NCI-H510A treated with DMSO at 0.1 percent for 48 hours (cell line): ENCODE results near the gene ADAMTS16.
A peak's percentile ranks its signal among the peaks of the same experiment; 100 is the strongest.

Experiments used
- DNase-seq: peaks from one replicate; lab custom pipeline; 2025; lab: John Stamatoyannopoulos, UW

The ADAMTS16 gene

DNA sequence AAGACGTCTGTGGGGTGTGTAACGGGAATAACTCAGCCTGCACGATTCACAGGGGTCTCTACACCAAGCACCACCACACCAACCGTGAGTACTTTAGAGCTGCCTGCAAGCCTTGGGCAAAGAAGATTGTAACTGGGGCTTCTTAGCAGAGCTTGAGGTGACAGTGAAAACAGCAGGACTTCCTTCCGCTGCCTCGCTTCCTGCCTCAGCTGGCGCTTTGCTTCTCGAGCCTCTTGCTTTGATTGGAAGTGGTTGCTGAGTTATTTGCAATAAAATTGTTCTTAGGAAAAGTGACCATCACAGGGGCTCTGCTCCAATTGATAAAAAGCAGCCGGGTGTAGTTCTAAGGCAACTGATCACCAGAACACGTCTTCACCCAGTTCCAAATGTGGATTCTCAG, 99.1 kb downstream of the ADAMTS16 start:
- DNase-seq: no peak

DNA sequence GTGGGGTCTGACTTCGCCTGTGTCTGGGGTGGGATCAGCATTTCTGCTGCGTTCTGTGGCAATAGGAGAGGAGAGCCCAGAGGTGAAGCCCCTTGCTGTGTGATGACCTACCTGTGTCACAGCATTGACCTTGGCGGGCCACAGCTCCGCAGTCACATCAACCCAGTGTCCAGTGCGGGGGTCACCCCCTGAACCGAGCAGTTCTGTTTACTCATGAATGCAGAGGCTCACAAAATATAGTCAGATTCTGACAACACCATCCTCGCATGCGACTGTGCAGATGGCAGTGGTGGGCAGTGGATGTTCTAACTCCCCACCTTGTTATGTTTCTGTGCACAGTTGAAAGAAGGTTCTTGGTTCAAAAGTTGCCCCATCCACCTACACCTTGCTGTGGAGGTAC, 100.1 kb downstream of the ADAMTS16 start:
- no peak for DNase-seq

DNA sequence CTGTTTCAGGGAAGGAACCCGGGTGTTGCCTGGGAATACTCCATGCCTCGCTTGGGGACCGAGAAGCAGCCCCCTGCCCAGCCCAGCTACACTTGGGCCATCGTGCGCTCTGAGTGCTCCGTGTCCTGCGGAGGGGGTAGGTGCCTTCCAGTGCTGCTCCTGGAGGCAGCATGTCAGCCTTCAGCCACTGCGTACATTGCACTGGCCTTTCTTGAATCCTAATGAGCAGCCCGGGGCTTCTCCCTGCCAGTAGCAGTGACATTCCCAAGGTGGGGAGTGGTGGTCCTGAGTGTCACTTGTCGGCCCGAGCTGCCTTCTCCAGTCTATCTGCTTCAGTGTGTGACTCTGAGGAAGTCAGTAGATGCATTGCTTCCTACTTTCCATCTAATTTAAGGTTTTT, 101.9 kb downstream of the ADAMTS16 start:
- no peak for DNase-seq

DNA sequence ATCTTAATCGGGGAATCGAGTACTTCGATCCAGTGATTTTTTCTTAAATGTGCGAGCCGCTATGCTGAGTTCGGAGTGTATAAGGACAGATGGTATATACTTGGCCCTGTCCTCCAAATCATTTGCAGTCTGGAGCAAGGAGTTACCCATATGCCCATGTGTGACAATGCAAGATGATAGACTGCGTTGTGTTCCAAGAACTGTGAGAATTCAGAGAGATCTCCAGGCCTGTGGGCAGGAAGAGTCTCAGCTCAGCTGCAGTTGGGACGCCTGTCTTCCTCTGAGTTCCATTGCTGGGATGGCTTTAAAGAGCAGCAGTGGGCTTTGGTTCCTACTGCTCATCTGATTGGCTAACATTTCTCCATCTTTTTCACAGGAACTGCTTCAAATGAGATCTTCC, 106.6 kb downstream of the ADAMTS16 start:
- DNase-seq: no peak

DNA sequence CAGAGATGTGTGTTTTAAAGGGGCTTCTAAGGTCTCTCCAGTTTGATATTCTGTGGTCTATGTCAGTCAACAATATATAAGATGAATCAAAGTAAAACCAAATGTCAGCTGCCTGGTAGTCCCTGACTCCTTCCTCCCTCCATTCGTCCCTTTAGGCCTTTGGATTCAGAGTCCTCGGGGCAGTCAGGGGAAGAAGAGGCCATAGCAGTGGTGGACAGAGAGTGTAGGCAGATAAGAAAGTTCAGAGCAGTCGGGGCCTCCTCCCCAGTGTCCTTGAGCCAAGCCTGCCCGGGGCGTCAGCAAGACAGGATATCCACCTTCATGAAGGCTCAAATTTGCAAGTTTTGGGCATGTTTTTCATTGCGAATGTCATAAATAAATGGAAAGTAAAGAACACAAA, 110.6 kb downstream of the ADAMTS16 start:
- DNase-seq: no peak

DNA sequence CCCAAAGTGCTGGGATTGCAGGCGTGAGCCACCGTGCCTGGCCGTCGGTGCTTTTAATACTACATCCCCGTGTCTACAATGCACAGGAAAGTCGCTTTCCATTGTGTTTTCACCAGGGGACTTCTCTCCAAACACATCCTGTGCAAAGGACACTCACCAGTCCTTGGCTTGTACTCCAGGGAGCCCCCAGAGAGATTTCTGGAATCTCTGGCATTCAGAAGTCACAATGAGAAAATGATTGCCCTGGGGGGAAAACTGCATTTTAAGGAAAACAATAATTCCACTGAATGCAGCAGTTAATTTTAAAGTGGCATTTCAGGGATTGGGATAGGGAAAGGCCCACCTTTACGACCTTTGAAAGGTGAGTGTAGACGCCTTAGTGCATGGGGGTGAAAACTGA, 112.0 kb downstream of the ADAMTS16 start:
- DNase-seq: no peak

DNA sequence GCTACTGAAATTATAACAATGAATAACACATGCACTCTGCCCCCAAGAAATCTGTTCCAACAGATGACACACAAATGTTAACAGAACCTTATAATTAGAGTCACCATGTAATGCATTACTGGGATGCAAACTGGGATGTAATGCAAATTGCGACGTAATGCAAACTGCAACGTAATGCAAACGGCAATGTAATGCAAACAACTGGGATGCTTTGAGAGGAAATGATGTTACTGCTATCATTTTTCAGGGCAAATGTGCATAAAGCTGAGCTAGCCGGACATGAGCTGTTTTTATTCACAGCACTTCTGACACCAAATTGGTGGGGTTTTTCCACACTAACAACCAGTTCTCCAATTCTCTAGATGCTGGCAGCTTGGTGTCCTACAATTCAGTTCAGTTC, 117.2 kb downstream of the ADAMTS16 start:
- no peak for DNase-seq

DNA sequence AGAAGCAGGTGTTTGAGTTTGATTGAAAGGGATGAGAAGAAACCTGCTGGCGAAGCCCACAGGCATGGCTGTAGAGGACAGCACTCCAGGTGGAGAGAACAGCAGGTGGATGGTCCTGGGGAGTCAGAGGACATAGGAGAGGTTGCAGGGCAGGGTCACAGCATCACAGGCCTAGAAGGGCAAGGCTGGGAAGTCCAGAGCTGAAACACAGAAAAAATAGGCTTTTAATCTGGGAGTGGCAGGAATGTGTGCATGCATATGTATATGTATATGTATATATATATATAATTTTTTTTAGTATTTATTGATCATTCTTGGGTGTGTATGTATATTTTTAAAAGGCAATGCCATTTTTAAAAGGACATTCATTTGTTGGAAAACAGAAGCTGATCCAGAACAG, 118.4 kb downstream of the ADAMTS16 start:
- no peak for DNase-seq

DNA sequence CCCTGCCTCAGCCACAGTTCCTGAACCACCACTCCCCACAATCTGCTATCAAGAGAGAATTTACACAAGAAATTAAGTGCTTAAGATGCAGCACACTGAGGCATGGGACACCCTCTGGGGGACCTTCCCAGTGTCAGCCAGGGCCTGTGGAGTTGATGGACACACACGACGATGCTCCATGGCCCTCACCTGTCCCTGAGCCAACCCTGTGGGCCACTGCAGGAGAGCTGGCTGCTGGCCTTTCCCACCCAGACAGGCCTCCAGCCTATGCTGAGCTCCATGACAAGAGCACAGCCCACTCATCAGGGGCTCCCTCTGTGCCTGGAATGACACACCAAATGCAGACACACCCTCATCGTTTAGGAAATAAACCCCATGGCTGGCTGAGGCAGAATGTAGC, 124.6 kb downstream of the ADAMTS16 start:
- no peak for DNase-seq

DNA sequence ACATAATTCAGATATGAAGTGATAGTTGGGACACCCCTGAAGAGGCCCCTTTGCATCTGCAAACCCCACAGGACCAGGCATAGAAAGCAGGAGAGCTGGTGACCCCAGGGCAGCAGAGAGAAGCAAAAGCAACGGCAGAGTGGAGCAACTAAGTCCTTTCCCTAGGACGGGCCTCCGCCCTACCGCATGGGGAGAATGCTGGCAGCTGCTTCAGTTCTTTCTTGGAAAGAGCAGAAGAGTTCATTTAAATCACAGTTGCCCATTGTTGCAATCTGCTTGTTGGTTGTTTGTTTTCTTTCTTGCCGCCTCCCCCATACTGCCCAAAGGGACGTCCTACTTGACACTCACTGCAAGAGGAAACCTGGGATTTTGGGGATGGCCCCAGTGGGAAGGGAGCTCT, 126.2 kb downstream of the ADAMTS16 start:
- no peak for DNase-seq

DNA sequence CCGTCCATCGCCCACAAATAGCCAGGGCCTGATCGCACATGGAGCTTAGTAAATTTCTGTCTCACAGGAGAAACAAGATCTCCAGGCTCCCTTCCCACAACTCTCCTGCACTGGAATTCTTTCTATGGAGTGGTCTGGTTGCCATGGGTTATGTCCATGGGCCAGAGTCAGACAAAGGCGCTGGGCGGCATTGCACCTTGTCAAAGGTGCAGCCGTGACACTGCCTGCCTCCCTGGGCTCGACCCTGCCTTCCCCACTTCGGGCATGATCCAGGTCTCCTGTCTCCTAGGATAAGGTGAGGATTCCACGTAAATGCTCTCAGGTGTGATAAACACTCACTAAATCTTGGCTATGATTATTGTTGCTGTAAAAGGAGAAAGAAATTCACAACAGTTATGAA, 130.0 kb downstream of the ADAMTS16 start:
- DNase-seq: no peak

DNA sequence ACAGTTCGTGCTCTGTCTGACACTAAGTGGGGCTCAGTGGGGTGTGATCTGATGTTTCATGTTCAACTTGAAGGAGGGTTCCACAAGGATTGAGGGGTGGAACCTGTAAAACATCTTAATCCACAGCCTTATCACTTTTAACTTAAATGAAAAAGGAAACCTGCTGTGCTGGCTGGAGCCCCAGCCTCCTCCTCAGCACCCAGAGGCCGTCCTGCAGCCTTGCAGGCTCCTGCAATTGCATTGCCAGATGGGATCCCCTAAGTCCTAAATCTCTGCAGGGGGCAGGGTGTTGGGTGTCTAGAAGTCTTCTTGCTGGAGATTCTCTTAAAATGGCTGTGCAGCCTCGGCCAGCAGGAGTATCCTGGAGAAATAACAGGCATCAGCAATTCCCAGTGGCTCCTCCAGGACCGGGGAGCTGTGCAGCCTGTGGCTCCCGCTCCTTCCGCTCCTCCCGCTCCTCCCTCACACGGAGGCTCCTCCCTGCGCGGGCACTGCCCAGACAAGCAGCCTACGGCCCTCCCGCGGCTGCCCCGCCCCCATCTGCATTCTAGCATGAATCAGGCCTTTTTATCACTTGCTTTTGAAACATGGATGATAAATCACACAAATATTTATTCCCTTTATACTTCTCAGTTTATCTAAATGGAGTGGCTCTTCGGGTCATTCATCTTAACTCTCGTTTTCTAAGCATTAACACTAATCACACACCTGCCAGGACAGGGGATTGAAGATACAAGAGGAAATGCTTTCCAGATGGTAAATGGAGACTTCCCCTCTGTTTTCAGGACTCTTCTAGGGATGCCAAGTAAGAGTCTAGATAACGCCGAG, 131.0 kb downstream of the ADAMTS16 start:
- peak; percentile 21 for DNase-seq

DNA sequence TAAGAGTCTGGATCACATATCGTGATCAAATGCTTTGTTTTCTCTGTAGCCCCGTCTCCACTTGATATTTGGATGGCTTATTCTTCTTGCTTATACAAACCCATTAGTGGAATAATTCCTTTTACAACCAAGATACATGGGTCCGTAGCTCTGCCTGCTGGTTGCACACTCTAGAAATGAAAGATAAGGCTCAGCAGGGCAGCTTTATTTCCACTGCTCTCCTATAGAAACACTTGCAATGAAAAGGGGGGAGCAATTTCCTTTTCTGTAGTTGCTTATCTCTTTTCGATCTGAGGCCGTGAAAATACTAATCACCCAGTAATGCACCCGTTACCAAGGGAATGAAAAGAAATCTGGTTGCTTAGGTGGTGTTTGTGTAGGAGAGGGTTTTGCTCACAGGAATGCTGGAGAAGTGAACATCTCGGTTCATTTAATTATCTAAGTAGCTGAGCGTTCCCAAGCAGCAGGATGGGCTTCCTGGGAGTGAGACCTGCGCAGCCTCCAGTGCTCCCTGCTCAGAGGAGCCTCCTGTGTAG, 131.7 kb downstream of the ADAMTS16 start:
- DNase-seq: no peak

DNA sequence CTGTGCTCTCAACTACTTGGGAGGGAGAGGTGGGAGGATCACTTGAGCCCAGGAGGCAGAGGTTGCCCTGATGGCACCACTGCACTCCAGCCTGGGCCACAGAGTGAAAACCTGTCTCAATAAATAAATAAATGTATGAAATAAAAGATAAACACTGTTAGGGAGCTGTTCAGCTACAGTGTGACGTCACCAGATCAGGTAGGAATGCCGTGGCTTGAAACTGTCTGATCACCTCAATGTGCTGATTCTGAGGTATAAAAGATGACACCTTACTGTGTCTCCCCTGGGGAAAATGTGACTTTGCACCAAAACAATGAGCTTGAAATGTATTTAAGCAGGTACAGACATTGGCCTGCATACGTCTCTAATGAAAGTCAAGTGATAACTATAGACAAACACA, 133.3 kb downstream of the ADAMTS16 start:
- no peak for DNase-seq

DNA sequence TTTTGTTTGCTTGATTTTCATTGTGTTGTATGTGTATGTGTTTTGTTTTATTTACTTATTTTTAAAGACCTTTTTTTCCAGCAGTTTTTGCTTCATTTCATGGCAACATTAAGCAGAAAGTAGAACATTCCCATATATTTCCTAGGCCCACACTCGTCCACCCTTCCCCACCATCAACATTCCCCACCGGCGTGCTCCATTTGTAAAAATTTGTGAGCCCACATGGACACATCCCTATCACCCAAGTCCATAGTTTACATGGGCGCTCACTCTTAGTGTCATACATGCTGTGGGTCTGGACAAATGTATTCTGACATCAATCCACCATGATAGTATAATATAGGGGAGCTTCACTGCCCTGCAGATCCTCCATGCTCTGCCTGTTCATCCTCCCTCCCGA, 133.8 kb downstream of the ADAMTS16 start:
- DNase-seq: no peak

DNA sequence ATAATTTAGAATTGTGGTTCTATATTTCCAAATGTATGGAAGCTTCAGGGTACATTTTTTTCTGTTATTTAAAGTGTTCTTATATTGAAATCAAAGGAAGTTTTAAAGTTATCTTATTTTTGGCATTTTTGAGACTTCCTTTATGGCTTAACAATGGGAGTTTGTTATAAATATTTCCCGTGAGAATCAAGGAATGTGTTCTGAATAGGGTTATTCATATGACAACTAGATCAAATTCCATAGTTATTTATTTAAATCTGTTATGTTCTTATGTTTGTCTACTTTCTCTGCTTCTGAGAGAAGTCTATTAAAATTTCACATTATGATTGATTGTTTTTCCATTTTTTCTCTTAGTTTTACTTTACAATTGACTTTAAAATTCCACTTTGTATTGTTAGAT, 135.1 kb downstream of the ADAMTS16 start:
- DNase-seq: no peak

DNA sequence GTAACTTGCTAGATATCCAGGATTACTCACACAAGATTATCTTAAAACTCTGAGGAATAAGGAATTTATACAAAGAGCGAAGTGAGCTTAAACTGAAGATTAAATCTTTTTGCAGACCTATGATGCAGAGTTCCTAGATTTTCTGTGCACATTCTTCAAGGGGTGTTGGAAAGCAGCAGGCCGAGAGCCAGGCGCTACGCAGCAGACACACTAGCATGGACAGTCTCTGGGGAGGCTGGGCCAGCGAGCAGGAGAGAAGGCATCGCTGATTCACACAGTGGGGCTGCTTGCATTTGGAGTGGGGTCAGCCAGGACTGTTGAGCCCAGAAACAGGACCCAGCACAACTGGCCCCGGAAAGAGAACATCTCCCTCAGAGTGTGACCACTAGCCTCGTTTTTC, 136.3 kb downstream of the ADAMTS16 start:
- no peak for DNase-seq

DNA sequence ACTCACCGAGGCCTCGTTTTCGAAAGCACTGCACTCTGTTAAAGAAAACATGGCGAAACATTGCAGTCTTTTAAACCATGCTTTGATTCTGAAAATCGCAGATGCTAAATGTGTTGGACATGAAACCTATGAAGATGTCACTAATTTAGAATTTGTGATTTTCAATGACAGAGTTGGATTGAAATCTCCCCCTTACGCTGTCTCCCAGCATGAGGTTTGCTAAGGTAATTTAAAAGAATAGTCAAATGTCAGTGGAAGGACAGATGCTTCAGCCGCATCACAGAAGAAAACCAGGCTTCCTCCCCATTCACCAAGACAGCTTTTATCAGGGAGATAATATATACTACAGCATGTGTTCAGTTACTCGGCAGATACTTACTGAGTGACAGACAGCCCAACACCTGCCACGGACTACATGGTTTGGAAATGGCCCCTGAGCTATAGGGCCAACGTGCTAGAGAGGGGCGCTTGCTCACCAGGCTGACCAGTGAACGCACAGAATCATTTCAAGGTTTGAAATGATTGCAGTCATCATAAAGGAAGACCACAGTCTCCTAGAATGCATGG, 136.9 kb downstream of the ADAMTS16 start:
- DNase-seq: no peak

DNA sequence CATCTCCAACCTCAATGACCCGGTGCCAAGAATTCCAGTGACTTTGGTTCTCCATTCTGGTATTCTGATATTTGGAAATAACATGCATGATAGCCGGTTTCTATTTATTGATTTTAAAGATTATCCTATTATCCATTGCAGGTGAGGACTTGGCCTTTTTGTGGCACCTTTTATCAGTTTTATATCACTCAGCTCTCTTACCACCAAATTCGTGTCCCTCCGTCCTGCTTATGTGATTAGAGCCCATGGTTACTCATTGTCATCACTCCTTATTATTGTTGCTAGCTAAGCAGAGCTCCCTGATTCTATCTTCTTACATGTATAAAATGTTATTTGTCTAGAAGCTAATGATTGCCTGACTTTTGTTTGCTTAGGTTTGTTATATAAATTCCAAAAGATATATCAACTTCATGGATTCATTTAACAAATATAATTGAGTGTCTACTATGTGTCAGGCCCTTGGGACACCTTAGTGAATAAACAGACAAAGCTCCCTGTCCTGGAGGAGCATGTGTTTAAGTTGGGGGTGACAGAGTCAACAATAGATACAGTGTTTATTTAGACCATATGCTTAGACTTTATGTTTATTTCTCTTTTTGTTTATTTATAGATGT, 138.2 kb downstream of the ADAMTS16 start:
- no peak for DNase-seq

DNA sequence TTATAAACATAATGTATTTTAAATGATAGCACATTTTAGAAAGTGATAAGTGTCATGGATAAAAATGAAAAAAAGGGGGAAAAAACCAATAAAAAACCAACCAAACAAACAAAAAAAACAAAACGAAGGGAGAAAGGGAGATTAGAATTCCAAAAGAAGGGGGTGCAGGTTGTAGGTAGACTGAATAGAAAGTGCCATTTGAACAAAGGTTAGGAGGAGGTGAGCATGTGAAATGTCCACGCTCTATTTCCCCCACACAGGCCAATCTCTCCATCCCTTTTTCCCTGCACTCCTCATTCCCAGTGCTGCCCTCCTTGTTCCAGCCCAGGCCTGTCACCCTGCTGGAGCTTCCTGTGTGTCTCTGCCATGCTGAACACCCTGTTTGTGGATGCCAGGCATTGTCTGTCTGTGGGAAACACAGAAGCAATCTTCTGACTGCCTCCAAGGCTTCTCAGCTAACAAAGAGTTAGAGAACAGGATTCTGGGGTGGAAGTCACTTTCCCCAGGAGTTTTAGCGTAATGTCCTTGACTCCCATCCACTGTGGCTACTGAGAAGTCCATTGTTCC, 138.8 kb downstream of the ADAMTS16 start:
- no peak for DNase-seq

DNA sequence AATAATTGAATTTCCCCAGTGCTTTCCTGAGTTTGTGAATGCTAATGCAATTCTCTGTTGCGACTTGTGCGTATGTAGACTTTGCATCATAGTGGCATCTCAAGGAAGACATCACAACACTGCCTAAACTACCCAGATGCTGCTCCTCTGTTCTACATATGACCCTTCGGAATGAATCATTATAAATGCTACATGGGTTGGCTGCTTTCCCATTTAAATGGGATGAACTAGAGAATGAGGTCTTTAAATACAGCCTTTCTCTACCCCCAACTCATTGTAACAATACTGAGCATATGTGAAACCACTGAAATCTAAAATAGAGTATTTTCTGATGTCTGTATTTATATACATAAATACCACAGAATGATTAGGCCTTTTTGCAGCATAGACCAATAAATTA, 145.8 kb downstream of the ADAMTS16 start:
- no peak for DNase-seq

DNA sequence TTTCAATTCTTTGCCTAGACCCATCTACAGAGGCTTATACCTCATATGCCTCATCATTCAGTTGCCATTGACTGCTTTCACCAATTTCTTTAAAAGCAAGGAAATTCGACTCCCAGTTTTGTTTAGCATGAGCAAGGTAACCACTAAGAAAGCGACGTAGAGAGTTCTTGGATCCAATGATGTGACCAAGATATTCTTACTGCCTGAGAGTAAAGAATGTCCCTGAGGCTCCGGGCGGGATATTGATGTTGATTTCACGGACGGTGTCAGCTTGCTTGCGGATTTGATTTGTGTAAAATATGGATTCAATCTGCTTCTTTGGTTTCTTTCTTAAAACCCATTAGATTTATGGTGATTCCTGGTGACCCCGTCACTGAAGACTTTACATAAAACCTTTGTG, 147.3 kb downstream of the ADAMTS16 start:
- DNase-seq: no peak

DNA sequence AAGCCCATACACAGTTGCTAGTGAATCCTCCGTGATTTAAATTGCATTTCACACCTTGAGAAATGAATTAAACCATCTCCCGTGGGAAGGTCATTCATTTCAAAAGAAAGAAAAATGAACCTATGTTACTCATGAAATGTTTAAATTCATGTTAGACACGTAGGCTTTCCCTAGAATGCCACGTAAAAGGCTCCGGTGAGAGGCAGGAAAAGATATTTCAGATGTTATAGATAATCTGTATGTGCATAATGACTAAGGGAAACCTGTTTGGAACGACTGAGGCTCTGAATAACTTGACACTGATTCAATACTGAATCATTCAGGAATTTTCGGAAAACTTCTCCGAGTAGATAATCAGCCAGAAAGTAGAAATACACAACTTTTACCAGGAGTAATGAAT, 148.1 kb downstream of the ADAMTS16 start:
- DNase-seq: no peak
